HEK293T (cell line): ENCODE data around the gene TMEM125.

Experiments used
- BHLHE40 ChIP-seq: fragments of 450-650 bp; IDR thresholded peaks from 2 replicates; pipeline ENCODE4 v1.6.1; 2016; ENCODE audit warnings: mild to moderate bottlenecking, moderate library complexity, borderline replicate concordance
- L3MBTL2 ChIP-seq: fragments of 450-650 bp; conservative IDR thresholded peaks from 2 replicates; pipeline ENCODE4 v1.6.1; 2016; ENCODE audit warnings: mild to moderate bottlenecking
- SP1 ChIP-seq: fragments of 450-650 bp; IDR thresholded peaks from 2 replicates; pipeline ENCODE4 v1.6.1; 2017
- SUZ12 ChIP-seq: fragments of 450-650 bp; IDR thresholded peaks from 2 replicates; pipeline ENCODE4 v1.6.1; 2016; ENCODE audit warnings: mild to moderate bottlenecking

GRCh38 chr1:43247256-43247921 lies 22.4 kb upstream of the TMEM125 start:
- TF ChIP-seq BHLHE40 (no peak), SUZ12 (no peak), SP1 (no peak), L3MBTL2 (no peak)
